ENCODE measurements around the gene OSBP2. TPM values are rescaled to one million over a fixed set of nuclear protein-coding genes. Genes with fewer than 3 reads are reported as not detected.

Gene OSBP2
- total and polyA plus RNA-seq, 2 of the 13 experiments (the other 11 are each of a cell fraction or from before 2014, with no cell fraction given) = 5.0 to 7.7 TPM

DNA sequence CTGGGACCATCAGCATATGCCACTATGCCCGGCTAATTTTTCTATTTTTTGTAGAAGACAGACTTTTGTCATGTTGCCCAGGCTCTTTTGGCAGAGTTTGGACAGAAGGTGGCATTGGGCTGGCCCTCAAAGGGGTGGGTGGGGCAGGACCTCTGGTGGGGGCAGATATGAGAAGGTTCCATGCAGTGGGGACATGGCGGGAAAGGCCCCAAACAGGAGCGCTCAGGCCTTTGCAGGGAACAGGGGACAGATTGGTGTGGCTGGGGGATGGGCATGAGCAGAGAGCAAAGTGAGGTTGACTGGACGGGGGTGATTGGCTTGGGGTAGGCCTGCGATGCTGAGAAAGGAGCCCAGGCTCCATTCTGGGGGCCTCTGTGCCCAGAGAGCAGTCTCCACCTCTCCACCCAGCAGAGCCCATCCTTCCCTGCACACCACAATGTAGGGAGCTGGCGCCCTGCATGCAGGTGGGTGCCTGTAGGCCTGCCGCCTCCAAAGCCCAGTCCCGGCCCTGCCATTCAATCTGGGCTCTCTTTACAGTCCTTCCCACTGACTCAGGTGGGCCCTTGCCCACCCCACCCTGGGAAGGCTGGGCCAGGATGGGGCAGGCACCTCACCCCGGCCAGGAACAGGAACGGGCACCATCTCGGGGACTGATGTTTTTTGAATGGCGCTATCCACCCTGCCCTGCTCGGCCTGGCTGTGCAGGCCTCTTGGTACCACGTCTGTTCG lies 175.2 kb downstream of the OSBP2 start:
- peaks cover 6 to 22% of the 10 kb centered on the region in 2 experiments; a peak in 3 of 5 replicates for H3K27me3 ChIP-seq (ENCODE audit: control insufficient read depth in 1 of 2, insufficient read depth in 2 of 2, low read length in 2 of 2)
- H2AFZ ChIP-seq (ENCODE audit: low read length) = no peak overlapping the region
- ATAC-seq (no peak), DNase-seq (ENCODE audit: low spot score) (no peak), FAIRE-seq (no peak)
- H3K79me2 ChIP-seq (ENCODE audit: insufficient read depth, low read length) = no peaks in the 10 kb centered on the region
- no peak overlapping the region for H3K4me3 ChIP-seq (replicated peaks in 1 of 3; ENCODE audit: insufficient read depth in 1 of 3, low read depth in 2 of 3, low read length in 3 of 3)
- intact Hi-C loops (cut with micrococcal nuclease; ENCODE audit: unreplicated experiment) (no loop called here), in situ Hi-C loops (cut with HindIII; ENCODE audit: extremely low pct_ligation_motif_present, low pct_unique_long_range_greater_than_20kb) (no loop called here)
- H3K9me3 ChIP-seq (ENCODE audit: low read length) = no peaks in the 10 kb centered on the region
- 57% methylated on average over 9 of the region's 15 CpGs for WGBS (ENCODE audit: low lambda C conversion rate)
- ChIA-PET POLR2A (no interaction called here), CTCF (ENCODE audit: low intra/inter-chr PET ratio, low total read pairs) (no interaction called here)
- no peak overlapping the region for H3K9ac ChIP-seq (ENCODE audit: insufficient read depth, low read depth, low read length)
- H3K4me2 ChIP-seq (ENCODE audit: low read depth, low read length) = no peak overlapping the region
- no TSS peak for BruUV-seq (replicated peaks)
- H4K20me1 ChIP-seq (ENCODE audit: insufficient read depth, low read length) = no peaks in the 10 kb centered on the region
- no peaks in the 10 kb centered on the region for H3K36me3 ChIP-seq (replicated peaks in 1 of 2; ENCODE audit: control insufficient read depth in 1 of 2, insufficient read depth in 2 of 2, low read length in 2 of 2)
- H3K4me1 ChIP-seq (ENCODE audit: insufficient read depth, low read length) = peaks cover 9% of the 10 kb centered on the region
- no peak overlapping the region for H3K27ac ChIP-seq (ENCODE audit: extremely low read length, insufficient read depth, low read length)
- TF ChIP-seq, protein P1, sequence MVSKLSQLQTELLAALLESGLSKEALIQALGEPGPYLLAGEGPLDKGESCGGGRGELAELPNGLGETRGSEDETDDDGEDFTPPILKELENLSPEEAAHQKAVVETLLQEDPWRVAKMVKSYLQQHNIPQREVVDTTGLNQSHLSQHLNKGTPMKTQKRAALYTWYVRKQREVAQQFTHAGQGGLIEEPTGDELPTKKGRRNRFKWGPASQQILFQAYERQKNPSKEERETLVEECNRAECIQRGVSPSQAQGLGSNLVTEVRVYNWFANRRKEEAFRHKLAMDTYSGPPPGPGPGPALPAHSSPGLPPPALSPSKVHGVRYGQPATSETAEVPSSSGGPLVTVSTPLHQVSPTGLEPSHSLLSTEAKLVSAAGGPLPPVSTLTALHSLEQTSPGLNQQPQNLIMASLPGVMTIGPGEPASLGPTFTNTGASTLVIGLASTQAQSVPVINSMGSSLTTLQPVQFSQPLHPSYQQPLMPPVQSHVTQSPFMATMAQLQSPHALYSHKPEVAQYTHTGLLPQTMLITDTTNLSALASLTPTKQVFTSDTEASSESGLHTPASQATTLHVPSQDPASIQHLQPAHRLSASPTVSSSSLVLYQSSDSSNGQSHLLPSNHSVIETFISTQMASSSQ (IDR thresholded peaks at IDR 0.05; ENCODE audit: low read depth) = no peak
- TF ChIP-seq, protein P1 (CRISPR knock-in tag; IDR thresholded peaks at IDR 0.05; ENCODE audit: borderline replicate concordance) = no peak
- TF ChIP-seq, protein P2, sequence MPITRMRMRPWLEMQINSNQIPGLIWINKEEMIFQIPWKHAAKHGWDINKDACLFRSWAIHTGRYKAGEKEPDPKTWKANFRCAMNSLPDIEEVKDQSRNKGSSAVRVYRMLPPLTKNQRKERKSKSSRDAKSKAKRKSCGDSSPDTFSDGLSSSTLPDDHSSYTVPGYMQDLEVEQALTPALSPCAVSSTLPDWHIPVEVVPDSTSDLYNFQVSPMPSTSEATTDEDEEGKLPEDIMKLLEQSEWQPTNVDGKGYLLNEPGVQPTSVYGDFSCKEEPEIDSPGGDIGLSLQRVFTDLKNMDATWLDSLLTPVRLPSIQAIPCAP (CRISPR knock-in tag; IDR thresholded peaks at IDR 0.05; ENCODE audit: low read depth) = no peak
- TF ChIP-seq ATF2 (CRISPR knock-in tag; IDR thresholded peaks at IDR 0.05) = no peak
- TF ChIP-seq, protein P3, sequence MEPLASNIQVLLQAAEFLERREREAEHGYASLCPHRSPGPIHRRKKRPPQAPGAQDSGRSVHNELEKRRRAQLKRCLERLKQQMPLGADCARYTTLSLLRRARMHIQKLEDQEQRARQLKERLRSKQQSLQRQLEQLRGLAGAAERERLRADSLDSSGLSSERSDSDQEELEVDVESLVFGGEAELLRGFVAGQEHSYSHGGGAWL (CRISPR knock-in tag; IDR thresholded peaks at IDR 0.05) = no peak
- TF ChIP-seq AGO2 (optimal IDR thresholded peaks at IDR 0.05; ENCODE audit: low read depth, low read length) = no peak
- TF ChIP-seq, protein P4, sequence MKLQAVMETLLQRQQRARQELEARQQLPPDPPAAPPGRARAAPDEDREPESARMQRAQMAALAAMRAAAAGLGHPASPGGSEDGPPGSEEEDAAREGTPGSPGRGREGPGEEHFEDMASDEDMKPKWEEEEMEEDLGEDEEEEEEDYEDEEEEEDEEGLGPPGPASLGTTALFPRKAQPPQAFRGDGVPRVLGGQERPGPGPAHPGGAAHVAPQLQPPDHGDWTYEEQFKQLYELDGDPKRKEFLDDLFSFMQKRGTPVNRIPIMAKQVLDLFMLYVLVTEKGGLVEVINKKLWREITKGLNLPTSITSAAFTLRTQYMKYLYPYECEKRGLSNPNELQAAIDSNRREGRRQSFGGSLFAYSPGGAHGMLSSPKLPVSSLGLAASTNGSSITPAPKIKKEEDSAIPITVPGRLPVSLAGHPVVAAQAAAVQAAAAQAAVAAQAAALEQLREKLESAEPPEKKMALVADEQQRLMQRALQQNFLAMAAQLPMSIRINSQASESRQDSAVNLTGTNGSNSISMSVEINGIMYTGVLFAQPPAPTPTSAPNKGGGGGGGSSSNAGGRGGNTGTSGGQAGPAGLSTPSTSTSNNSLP (IDR thresholded peaks at IDR 0.05; ENCODE audit: low read depth, low read length) = no peak
- TF ChIP-seq ZFP36L1 (CRISPR knock-in tag; IDR thresholded peaks at IDR 0.05) = no peak
- no peak for TF ChIP-seq ZIK1 (CRISPR knock-in tag; IDR thresholded peaks at IDR 0.05; ENCODE audit: borderline replicate concordance, low read depth)
- TF ChIP-seq ZKSCAN5 (CRISPR knock-in tag; IDR thresholded peaks at IDR 0.05) = no peak
- no peak for TF ChIP-seq ZNF567 (CRISPR knock-in tag; IDR thresholded peaks at IDR 0.05; ENCODE audit: borderline replicate concordance)
- TF ChIP-seq ZNF530 (CRISPR knock-in tag; IDR thresholded peaks at IDR 0.05; ENCODE audit: low read depth) = no peak
- no peak for TF ChIP-seq NCOA2 (CRISPR knock-in tag; IDR thresholded peaks at IDR 0.05)
- no peak for TF ChIP-seq SRF (IDR thresholded peaks at IDR 0.05; ENCODE audit: low read depth, low read length)
- TF ChIP-seq ZSCAN21 (CRISPR knock-in tag; IDR thresholded peaks at IDR 0.05; ENCODE audit: borderline replicate concordance) = no peak
